Neural progenitor cell (in vitro differentiated cells): ENCODE results near the gene PPP1R14B. TPM values are rescaled to one million over a fixed set of nuclear protein-coding genes. Genes with fewer than 3 reads are reported as not detected.
A peak's percentile ranks its signal among the peaks of the same experiment; 100 is the strongest.

Source experiments
- DNase-seq: peaks from one replicate; pipeline ENCODE4 v3.0.0-alpha.2; 2016; ENCODE audit warnings: low spot score
- H2AFZ ChIP-seq: fragments of 200-600 bp; sonication (generic); replicated peaks from 2 replicates; pipeline ENCODE4 v1.6.1; 2016; ENCODE audit warnings: antibody characterized with exemption
- H3F3A ChIP-seq: fragments of 200-600 bp; sonication (generic); 2 replicates; pipeline ENCODE4 v1.6.1; 2016; ENCODE audit warnings: antibody characterized with exemption, low read depth
- H3K27ac ChIP-seq: fragments of 200-600 bp; sonication (generic); 2 replicates; pipeline ENCODE4 v1.5.1; 2016; ENCODE audit warnings: mild to moderate bottlenecking
- H3K27me3 ChIP-seq: fragments of 200-600 bp; sonication (generic); 2 replicates; pipeline ENCODE4 v1.6.1; 2016; ENCODE audit warnings: mild to moderate bottlenecking, moderate library complexity
- H3K36me3 ChIP-seq: fragments of 200-600 bp; sonication (generic); 2 replicates; pipeline ENCODE4 v1.5.1; 2016
- H3K4me1 ChIP-seq: fragments of 200-600 bp; sonication (generic); 2 replicates; pipeline ENCODE4 v1.6.1; 2016; ENCODE audit warnings: mixed run types
- H3K4me2 ChIP-seq: fragments of 200-600 bp; sonication (generic); 2 replicates; pipeline ENCODE4 v1.6.1; 2016
- H3K4me3 ChIP-seq: fragments of 200-600 bp; sonication (generic); 2 replicates; pipeline ENCODE4 v1.5.1; 2016
- H3K79me2 ChIP-seq: fragments of 200-600 bp; sonication (generic); 2 replicates; pipeline ENCODE4 v1.6.1; 2016; ENCODE audit warnings: low read depth
- H3K9ac ChIP-seq: fragments of 200-600 bp; sonication (generic); 2 replicates; pipeline ENCODE4 v1.6.1; 2016
- H3K9me3 ChIP-seq: fragments of 200-600 bp; sonication (generic); 2 replicates; pipeline ENCODE4 v1.5.1; 2016; ENCODE audit warnings: low read depth
- H4K20me1 ChIP-seq: fragments of 200-600 bp; sonication (generic); 2 replicates; pipeline ENCODE4 v1.6.1; 2016; ENCODE audit warnings: low read depth
- H3K27ac Mint-ChIP-seq: 3 replicates; pipeline ENCODE4 v1.8.0; 2021; ENCODE audit warnings: mixed read lengths
- H3K27me3 Mint-ChIP-seq: 2 replicates; pipeline ENCODE4 v1.8.0; 2022; ENCODE audit warnings: low read depth, mild to moderate bottlenecking, inconsistent platforms, moderate library complexity, mixed read lengths; ENCODE audit not compliant: insufficient read depth
- H3K36me3 Mint-ChIP-seq: 3 replicates; pipeline ENCODE4 v1.8.0; 2021; ENCODE audit warnings: mixed read lengths
- H3K4me1 Mint-ChIP-seq: 3 replicates; pipeline ENCODE4 v1.8.0; 2021; ENCODE audit warnings: mixed read lengths
- H3K4me3 Mint-ChIP-seq: 3 replicates; pipeline ENCODE4 v1.8.0; 2021; ENCODE audit warnings: mild to moderate bottlenecking, moderate library complexity, mixed read lengths
- H3K9me3 Mint-ChIP-seq: 3 replicates; pipeline ENCODE4 v1.8.0; 2020; ENCODE audit warnings: mixed read lengths
- EZH2 ChIP-seq: fragments of 200-600 bp; sonication (generic); IDR thresholded peaks from 2 replicates; pipeline ENCODE4 v1.6.1; 2017; ENCODE audit warnings: antibody characterized with exemption, mild to moderate bottlenecking, moderate library complexity
- EZH2phosphoT487 ChIP-seq: fragments of 200-600 bp; sonication (generic); IDR thresholded peaks from 2 replicates; pipeline ENCODE4 v1.6.1; 2017; ENCODE audit warnings: antibody characterized with exemption
- total RNA-seq: library from RNA; depleted of rRNA; stranded (reverse); fragments of >200 nt; gene quantifications from 2 replicates; pipeline ENCODE4 v1.2.3, GENCODE V29; 2015; ENCODE audit warnings: low replicate concordance
- TF ChIP-seq, protein P1 (sequence below): fragments of 200-600 bp; sonication (generic); IDR thresholded peaks from 2 replicates; pipeline ENCODE4 v1.5.1; 2017; ENCODE audit warnings: antibody characterized with exemption, mild to moderate bottlenecking

The PPP1R14B gene
- total RNA-seq, 1 donor from 2014 or later = 107 TPM

DNA sequence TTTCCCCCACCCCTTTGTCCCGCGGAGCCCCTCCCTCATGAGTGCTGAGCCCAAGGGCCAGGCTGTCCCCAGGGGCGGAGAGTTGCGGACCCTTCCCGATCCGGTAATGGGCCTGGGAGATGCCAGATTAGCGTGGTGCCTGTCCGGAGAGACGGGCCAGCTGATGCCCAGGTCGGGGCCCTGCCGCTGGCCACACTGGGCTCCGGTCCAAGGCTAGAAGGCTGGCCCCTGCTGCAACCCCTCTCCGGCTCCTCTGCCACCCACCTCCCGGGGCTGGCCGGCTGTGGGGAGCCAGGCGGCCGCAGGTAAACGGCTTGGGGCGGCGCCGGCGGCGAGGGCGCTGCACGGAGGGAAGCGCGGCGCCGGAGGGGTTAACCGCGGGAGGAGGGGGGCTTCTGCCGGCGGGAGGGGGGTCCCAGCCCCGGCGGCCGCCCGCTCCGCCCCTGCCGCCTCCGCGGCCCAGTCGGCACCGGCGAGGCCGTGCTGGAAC lies 44.6 kb upstream of the PPP1R14B start, which contains the start of gene KCNK4:
KCNK4 (plus strand) TSS at position 41 of the 490 bp plus-strand sequence. CDS start 1,717 bp downstream, outside the sequence.
- Histone ChIP-seq H3K9me3 (no peaks in the 10 kb centered on the region), H3K4me3 (peak within 1 kb of the TSS; percentile 44), H3F3A (no peaks in the 10 kb centered on the region), H3K27me3 (peaks cover 79% of the 10 kb centered on the region), H3K79me2 (no peaks in the 10 kb centered on the region), H3K4me2 (peak within 1 kb of the TSS; percentile 85), H3K9ac (no peak within 1 kb of the TSS), H2AFZ (no peak within 1 kb of the TSS), H3K36me3 (no peaks in the 10 kb centered on the region), H3K4me1 (peaks cover 10% of the 10 kb centered on the region), H4K20me1 (peaks cover 31% of the 10 kb centered on the region), H3K27ac (no peak within 1 kb of the TSS)
- Mint-ChIP-seq H3K27ac (no peak within 1 kb of the TSS), H3K4me3 (peak within 1 kb of the TSS; percentile 80), H3K9me3 (peaks cover 2% of the 10 kb centered on the region), H3K36me3 (peaks cover 4% of the 10 kb centered on the region), H3K4me1 (peaks cover 15% of the 10 kb centered on the region), H3K27me3 (peaks cover 61% of the 10 kb centered on the region)
- TF ChIP-seq EZH2phosphoT487 (peak; percentile 92), EZH2 (peak; percentile 90)
- TF ChIP-seq, protein P1, sequence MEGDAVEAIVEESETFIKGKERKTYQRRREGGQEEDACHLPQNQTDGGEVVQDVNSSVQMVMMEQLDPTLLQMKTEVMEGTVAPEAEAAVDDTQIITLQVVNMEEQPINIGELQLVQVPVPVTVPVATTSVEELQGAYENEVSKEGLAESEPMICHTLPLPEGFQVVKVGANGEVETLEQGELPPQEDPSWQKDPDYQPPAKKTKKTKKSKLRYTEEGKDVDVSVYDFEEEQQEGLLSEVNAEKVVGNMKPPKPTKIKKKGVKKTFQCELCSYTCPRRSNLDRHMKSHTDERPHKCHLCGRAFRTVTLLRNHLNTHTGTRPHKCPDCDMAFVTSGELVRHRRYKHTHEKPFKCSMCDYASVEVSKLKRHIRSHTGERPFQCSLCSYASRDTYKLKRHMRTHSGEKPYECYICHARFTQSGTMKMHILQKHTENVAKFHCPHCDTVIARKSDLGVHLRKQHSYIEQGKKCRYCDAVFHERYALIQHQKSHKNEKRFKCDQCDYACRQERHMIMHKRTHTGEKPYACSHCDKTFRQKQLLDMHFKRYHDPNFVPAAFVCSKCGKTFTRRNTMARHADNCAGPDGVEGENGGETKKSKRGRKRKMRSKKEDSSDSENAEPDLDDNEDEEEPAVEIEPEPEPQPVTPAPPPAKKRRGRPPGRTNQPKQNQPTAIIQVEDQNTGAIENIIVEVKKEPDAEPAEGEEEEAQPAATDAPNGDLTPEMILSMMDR = no peak
- peak; percentile 42 for DNase-seq

DNA sequence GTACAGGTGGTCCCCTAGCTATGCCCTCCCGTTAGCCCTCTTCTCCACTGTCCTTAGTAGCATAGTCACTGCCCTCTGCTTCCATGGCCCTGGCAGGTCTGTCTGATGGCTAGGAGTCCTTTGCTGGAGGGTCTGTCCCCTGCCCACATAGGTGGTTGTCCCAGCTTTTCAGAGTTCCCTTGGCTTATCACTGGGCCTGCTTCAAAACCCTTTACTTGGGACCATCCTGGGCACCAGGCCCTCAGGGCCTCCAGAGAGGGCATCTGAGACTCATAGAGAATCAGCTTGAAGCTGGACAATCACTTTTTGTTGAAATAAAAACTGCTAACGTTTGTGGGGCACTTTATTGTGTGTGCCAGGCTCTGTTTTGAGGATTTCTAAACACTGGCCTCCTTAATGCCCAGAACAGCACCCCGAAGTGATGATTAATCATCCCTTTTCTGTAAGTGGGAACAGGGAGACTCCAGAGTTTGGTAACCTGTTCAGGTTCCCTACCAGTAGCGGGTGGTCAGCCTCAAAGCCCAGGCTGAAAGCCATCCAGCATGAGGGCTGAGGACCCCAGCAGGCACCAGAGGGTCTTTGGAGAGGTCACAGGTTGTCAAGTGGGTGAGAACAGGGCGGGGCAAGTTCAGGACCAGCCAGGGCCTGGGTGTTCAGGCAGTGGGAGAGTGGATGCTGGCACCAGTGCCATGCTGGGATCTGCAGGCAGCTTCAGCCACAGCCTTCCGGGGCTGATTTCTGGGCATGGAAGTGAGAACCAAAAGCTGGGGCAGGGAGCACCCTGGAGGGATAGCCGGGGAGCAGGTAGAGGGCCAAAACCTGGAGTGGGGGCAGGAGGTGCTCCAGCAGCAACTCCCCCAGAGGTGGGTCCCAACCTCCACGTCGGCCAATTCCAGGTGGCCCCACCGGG lies 43.9 kb upstream of the PPP1R14B start:
- DNase-seq = no peak
- peak overlapping the region; percentile 80 for H3K4me3 Mint-ChIP-seq
- H3K9me3 Mint-ChIP-seq = peaks cover 2% of the 10 kb centered on the region
- Histone ChIP-seq H3K9ac (no peak overlapping the region), H3K27me3 (peaks cover 72% of the 10 kb centered on the region), H3K27ac (no peak overlapping the region), H3K9me3 (no peaks in the 10 kb centered on the region), H3K79me2 (no peaks in the 10 kb centered on the region), H3K4me2 (peak overlapping the region; percentile 85), H2AFZ (no peak overlapping the region), H3K36me3 (no peaks in the 10 kb centered on the region), H4K20me1 (peaks cover 31% of the 10 kb centered on the region), H3K4me1 (peaks cover 14% of the 10 kb centered on the region), H3F3A (no peaks in the 10 kb centered on the region), H3K4me3 (no peak overlapping the region)
- H3K27ac Mint-ChIP-seq = no peak overlapping the region
- H3K36me3 Mint-ChIP-seq = peaks cover 4% of the 10 kb centered on the region
- TF ChIP-seq, protein P1 = no peak
- no peak for TF ChIP-seq EZH2
- H3K4me1 Mint-ChIP-seq = peaks cover 17% of the 10 kb centered on the region
- H3K27me3 Mint-ChIP-seq = peaks cover 55% of the 10 kb centered on the region

DNA sequence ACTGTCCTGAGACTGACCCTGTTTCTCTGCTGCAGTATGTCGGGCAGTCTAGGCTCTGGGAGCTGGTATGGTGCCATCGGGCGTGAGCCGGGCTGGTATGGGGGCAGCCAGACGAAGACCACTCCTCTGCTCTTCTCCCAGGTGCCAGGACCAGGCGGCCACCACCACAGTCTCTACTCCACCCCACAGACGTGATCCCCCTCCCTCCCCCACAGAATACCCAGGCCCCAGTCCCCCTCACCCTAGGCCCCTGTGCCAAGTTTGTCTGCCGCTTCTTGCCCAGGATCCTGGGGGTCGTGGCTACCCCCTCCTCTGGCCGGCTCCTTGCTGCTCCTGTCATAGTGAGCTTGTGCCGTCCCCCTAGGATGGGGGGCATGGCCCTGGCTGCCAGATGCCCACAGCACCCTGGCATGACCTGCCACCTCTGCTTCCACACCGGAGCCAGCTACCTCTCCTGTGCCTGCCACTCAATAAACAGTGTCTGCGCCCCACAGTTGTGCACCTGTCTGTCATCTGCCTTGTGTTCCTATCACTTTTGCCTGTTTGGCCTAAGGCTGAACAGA lies 42.3 kb upstream of the PPP1R14B start:
- H4K20me1 ChIP-seq = peaks cover 31% of the 10 kb centered on the region
- peaks cover 44% of the 10 kb centered on the region for H3K27me3 Mint-ChIP-seq

More for the DNA sequence above, 42.3 kb upstream of the PPP1R14B start:
- Mint-ChIP-seq H3K27ac (no peak overlapping the region), H3K9me3 (peaks cover 2% of the 10 kb centered on the region), H3K36me3 (peaks cover 4% of the 10 kb centered on the region), H3K4me3 (peak overlapping the region; percentile 46), H3K4me1 (peaks cover 17% of the 10 kb centered on the region)
- H2AFZ ChIP-seq = no peak overlapping the region
- no peaks in the 10 kb centered on the region for H3K36me3 ChIP-seq
- H3K79me2 ChIP-seq = no peaks in the 10 kb centered on the region
- no peaks in the 10 kb centered on the region for H3K9me3 ChIP-seq
- no peak for DNase-seq
- peaks cover 57% of the 10 kb centered on the region for H3K27me3 ChIP-seq
- TF ChIP-seq EZH2 (no peak), EZH2phosphoT487 (no peak)
- TF ChIP-seq, protein P1 = no peak
- no peak overlapping the region for H3K4me2 ChIP-seq
- H3K9ac ChIP-seq = no peak overlapping the region
- no peak overlapping the region for H3K27ac ChIP-seq
- H3F3A ChIP-seq = no peaks in the 10 kb centered on the region
- H3K4me3 ChIP-seq = no peak overlapping the region
- peaks cover 14% of the 10 kb centered on the region for H3K4me1 ChIP-seq
